Measurements from ENCODE around the gene HTD2. TPM values are rescaled to one million over a fixed set of nuclear protein-coding genes. Genes with fewer than 3 reads are reported as not detected.
"Not testable (repeated sequence)": the region's sequence is repeated elsewhere in the genome, so short reads cannot be mapped to it uniquely, and the experiment has no call there.

Gene HTD2
- 14.9 TPM for total RNA-seq
- long read RNA-seq, transcript HTD2-201 (5 exons, 1,508 nt): major isoform, 16 of 20 reads
- long read RNA-seq, partial matches to known transcripts: 0 of 20 reads
- long read RNA-seq, other reads (novel, unspliced or antisense): 0 of 20 reads

DNA sequence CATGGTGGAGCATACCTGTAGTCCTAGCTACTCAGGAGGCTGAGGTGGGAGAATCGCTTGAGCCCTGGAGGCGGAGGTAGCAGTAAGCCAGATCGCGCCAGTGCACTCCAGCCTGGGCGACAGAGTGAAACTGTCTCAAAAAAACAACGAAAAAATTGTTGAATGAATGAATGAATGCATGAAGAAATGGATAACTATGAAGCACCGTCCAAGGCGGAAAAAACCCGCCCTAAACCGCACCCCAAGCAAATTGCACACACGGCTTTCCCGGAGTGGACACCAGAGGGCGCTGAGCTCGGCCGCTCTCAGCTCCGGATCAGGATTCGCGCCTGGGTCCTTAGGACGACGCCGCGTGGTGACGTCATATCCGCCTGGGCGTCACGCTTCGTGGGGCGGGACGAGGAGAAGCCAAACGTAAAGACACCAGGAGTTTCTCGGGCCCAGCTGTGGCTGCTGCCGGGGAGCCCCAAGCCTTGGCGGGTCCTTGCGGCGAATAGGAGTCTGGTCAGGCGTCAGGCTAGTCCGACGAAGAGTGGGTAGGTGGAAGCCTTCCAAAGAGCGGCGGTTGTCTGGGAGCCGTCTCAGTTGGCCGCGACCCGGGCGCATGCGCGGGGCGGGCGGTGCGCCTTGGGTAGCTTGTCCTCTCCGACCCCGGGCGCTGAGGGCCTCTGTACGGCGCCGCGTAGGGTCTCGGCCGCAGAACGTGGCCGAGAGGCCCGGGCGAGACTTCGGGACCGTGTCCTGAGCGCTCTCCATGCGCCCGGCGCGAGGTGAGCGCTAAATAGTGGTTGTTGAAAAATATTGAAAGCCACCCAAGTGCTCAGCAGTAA lies at the start of gene HTD2, which contains the start of gene RPP14:
TSS of gene HTD2 (plus strand) at position 639 of the 830 bp plus-strand sequence. CDS start 11,094 bp downstream, outside the sequence.
TSS of gene RPP14 (plus strand) at position 364 of the 830 bp plus-strand sequence. CDS start 4,085 bp downstream, outside the sequence.
- intact Hi-C loops (cut with micrococcal nuclease): loop anchor here (10.0 kb wide), 1 partner anchor 189 kb away; the partner anchor contains the start of gene KCTD6
- DNase-seq: peak; percentile 100
- peak; percentile 95 for ATAC-seq

DNA sequence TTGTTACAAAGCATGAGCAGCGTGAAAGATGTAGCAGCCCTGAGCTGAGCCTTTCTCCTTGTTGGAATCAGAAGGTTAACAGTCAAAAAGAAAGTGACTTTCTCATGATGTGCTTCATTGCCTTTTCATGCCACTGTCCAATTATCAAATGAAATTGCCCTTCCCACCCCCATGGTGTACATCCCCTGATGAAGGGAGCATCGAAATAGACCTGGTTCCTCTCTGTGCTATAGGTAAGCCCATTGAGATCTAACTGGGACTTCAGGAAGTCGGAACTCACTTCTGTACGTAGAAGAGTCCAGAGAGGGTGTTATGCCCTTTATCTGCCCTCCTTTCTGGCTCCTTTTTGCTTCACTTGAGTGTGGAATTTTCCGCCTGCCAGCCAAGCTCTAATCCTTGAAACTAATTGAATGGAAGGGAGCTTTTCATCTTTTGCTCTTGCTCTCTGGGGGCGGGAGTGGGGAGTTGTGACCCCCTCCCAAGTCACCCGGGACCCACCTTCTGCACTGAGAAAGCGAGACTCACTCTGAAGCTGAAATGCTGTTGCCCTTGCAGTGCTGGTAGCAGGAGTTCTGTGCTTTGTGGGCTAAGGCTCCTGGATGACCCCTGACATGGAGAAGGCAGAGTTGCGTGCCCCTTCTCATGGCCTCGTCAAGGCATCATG lies 47.8 kb upstream of the HTD2 start:
- intact Hi-C loops (cut with micrococcal nuclease): no loop called here
- ATAC-seq (no peak), DNase-seq (no peak)

DNA sequence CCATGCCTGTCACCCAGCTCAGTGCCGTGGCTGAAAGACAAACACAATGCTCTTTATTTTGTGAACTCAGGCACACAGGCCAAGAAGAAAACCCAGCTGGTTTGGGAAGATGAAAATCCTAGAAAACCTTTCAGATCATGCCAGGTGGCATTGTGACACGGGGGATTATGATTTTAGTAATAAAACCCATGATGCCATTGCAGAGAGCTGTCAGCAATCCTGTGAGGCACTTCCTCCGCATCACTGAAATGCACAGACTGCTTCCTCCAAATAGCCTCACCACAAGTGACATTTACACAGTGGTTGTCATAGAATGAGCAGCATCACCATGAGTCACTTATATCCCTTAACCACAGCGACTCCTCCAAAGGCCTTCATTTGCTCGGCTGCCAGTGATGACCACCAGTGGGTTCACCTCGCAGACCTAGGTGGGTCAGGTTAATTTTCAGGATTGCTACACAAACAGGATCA lies 46.0 kb upstream of the HTD2 start:
- DNase-seq: no peak
- no peak for ATAC-seq
- intact Hi-C loops (cut with micrococcal nuclease): no loop called here

DNA sequence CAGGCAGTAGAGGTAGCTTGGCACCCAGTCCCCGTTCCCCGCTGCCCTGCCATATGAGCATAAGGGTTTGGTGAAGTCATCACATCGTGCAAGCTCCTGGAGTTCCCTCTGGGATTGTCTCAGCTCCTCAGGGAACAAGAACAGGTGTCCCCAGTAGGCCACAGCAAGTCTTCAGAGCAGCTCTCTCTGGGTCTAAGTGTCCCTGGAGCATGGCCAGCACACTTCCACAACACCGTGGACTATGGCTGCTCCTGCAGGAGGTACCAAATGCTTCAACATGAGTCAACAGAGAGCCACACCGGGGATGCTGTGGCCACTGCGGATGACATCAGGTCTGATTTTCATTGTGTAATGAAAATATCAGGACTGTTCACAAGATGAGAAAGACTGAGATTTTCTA lies 45.6 kb upstream of the HTD2 start:
- DNase-seq: no peak
- intact Hi-C loops (cut with micrococcal nuclease): no loop called here
- ATAC-seq: peak; percentile 33

DNA sequence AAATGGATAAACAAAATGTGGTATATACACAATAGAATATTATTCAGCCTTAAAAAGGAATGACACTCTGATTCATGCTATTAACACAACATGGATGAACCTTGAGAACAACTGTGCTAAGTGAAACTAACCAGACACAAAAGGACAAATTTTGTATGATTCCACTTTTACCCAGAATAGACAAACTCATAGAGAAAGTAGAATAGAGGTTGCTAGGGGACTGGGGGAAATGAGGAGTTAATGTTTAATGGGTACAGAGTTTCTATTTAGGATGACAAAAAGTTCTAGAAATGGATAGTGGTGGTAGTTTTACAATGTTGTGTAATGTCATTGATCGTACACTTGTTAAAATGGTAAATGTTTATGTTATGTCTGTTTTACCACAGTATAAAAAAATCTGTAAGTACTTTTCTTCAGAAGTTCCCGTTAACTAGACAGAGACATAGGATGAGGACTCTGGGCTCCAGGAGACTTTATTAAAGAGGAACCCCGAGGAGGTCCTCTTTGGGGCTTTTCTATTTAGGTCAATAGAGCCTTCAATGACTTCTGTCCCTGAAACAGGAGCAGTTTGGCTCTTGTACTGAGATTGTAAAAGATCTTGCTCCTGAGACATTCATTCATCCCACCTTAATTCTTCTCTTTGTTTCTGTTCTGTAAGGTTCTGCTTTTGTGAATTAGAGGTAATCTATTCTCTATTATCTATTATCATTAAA lies 44.2 kb upstream of the HTD2 start:
- ATAC-seq (no peak), DNase-seq (no peak)
- intact Hi-C loops (cut with micrococcal nuclease): no loop called here

DNA sequence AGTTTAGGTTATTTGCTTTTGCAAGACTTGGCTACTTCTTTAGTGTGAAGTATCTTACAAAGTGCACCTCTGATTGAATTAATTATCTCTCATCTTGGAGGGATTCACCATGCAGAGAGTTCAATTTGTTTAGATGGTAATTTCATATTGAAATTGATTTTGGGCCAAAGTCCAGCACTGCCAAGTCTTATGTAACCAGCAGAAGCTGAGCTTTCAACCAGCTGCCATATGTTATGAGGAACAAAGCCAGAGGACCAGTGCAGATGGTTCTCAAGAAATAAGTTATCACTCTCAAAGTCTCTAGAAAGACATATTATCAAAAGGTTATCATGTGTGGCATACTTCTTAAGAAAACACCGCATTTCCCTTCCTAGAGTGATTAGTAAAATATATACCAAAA lies 39.7 kb upstream of the HTD2 start:
- no peak for DNase-seq
- intact Hi-C loops (cut with micrococcal nuclease): no loop called here
- ATAC-seq: no peak

DNA sequence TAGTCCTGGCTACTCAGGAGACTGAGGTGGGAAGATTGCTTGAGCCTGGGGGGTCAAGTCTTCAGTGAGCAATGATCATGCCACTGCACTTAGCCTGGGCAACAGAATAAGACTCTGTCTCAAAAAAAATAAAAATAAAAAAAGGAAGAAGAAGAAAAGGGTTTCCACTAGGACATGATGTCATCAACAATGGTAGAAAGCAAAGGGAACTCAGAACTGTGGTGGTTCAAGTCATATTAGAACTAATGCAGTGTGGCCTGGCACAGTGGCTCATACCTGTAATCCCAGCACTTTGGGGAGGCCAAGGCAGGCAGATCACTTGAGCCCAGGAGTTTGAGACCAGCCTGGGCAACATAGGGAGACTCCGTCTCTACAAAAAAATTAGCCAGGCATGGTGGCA lies 38.8 kb upstream of the HTD2 start:
- ATAC-seq; intact Hi-C loops (cut with micrococcal nuclease); DNase-seq: not testable (repeated sequence)

DNA sequence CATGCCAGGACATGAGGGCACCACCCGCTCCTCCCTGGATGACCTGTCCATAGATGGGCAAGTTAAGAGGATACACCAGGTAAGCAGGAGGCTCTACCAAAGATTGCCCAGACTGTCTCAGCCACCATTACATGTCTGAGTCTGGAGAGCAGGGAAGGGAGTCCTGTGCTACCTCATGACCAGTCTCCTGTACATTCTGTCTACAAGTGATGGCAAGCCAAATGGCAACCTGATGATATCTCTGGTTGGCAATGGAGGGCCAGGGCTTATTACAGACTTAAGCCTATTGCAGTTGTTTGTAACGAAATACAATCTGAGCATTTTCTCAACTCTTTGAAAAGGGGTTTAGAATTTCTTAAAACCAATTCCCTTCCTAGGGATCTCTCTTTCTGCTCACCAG lies 37.0 kb upstream of the HTD2 start:
- DNase-seq (no peak), ATAC-seq (no peak)
- intact Hi-C loops (cut with micrococcal nuclease): no loop called here

DNA sequence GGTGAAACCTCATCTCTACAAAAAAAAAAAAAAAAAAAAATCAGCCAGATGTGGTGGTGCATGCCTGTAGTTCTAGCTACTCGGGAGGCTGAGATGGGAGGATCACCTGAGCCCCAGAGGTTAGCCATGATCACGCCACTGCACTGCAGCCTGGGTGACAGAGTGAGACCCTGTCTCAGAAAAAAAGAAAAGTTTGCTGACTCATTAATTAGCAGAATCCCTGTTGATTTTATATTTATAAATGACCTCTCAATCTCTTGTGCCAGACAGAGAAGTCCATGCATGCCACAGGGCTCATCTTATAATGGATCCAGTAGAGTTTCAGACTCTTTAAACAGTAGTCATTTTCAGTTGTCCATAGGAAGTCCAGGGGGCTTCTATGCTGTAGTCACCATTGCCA lies 35.8 kb upstream of the HTD2 start:
- intact Hi-C loops (cut with micrococcal nuclease): no loop called here
- no peak for ATAC-seq
- no peak for DNase-seq

DNA sequence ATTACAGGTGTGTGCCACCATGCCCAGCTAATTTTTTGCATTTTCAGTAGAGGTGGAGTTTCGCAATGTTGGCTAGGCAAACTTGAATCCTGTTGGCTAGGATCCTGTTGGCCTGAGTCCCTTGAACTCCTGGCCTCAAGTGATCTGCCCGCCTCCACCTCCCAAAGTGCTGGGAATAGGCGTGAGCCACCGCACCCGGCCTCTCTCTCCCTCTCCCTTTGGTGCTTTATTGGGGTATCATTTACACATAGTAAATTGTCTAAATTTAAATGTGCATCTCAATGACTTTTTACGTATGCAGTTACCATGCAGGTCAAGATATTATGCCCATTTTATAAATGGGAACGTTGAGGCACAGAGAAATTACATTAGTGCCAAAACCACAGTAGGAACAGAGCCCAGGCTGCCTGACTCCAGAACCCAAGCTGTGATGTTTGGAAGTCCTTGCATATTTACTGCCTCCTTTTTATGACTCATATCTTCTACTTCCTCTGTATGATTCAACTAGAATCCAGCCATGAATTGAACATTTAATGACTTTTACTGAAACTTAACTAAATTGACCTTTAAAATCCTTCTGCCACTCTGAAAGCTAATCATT lies 34.3 kb upstream of the HTD2 start:
- ATAC-seq: no peak
- no peak for DNase-seq
- intact Hi-C loops (cut with micrococcal nuclease): no loop called here

DNA sequence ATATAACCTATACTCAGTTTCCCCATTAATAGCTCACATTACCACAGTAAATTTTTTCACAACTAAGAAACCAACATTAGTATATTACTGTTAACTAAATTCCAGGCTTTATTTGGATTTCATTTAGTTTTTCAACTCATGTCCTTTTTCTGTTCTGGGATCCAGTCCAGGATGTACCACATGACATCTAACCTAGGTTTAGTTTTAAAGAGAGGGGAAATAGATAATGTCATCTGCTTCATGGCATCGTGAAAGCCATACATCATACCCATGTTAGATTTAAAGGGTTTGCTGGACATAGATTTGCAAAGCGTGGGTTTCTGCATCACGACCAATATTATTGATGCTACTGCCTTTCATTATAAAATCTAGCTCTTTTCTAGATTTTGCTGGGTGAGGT lies 33.4 kb upstream of the HTD2 start:
- no peak for DNase-seq
- no peak for ATAC-seq
- intact Hi-C loops (cut with micrococcal nuclease): no loop called here

DNA sequence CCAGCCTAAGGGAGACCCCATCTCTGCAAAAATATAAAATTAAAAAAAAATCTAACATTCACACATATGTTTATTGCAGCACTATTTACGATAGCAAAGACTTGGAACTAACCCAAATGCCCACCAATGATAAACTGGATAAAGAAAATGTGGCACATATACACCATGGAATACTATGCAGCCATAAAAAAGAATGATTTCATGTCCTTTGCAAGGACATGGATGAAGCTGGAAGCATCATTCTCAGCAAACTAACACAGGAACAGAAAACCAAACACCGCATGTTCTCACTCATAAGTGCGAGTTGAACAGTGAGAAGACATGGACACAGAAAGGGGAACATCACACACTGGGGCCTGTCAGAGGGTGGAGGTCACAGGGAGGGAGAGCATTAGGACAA lies 33.0 kb upstream of the HTD2 start:
- DNase-seq; intact Hi-C loops (cut with micrococcal nuclease); ATAC-seq: not testable (repeated sequence)

DNA sequence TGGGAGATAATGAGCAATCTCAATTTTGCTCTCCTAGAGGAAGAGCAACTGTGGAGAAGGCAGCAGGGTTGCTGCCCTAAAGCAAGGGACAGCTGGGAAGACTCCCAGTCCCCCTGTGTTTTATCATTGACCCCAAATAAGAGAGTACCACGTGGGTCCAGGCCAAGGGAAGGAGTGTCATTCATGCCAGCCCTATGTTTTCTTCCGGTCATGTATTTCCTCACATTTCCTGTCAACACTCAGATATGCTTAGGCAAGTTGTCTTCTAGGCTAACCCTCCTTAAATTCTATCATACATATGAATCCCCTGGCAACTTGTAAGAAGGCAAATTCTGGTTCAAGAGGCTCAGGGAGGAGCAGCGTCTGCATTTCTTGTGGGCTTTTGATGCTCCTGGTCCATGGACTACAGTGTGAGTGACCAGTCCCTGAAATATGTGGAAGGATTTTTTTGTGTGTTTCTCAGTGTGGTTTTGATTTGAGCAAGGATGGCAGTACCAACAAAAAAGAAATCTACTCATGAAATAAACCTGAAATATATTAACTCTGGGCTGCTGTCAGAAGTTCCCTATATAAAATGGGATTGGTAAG lies 32.2 kb upstream of the HTD2 start:
- intact Hi-C loops (cut with micrococcal nuclease): no loop called here
- no peak for DNase-seq
- ATAC-seq: no peak

DNA sequence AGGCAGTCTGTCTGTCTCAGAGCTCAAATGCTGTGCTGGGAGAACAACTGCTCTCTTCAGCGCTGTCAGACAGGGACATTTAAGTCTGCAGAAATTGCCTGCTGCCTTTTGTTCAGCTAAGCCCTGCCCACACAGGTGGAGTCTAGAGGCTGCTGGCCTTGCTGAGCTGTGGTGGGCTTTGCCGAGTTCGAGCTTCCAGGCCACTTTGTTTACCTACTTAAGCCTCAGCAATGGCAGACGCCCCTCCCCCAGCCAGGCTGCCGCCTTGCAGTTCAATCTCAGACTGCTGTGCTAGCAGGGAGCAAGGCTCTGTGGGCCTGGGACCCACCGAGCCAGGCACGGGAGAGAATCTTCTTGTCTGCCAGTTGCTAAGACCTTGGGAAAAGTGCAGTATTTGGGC lies 25.3 kb upstream of the HTD2 start:
- no peak for ATAC-seq
- intact Hi-C loops (cut with micrococcal nuclease): no loop called here
- DNase-seq: no peak

DNA sequence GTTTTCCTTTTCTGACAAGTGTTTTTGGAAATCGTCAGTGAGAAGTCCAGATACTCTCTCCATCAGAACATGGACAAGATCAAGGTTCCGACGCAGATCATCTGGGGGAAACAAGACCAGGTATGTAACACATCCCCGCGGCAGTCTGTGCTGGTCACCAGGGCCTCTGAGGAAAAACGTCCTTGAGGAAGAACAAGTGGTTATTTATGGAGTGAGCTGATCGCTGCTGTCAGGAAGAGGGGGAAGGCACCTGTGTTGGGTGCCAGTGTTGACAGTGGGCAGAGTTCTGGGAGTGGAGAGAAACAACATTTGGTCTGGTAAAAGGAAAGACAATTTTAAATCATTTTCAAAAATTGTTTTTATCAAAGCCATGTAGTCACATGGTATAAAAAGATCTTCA lies 21.0 kb upstream of the HTD2 start:
- ATAC-seq: peak; percentile 89
- no peak for DNase-seq
- intact Hi-C loops (cut with micrococcal nuclease): no loop called here

DNA sequence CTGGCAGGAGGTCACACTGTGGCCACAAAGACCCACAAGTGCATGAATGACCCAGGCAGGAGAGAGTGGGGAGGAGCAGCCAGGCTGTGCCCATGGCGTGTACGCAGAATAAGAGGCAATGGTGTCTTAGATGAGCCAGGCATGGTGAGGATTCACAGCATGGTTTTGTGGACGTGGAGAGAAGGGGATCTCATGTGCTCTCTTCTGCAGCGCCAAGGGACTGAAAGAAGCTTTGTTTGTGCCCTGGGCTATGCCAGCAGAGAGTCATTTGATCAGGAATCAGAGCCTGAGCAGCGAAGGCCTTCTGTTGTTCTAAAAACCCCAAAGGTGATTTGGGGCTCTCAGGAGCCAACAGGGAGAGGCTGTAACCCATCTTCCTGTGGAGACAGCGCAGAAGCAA lies 19.0 kb upstream of the HTD2 start:
- DNase-seq: no peak
- no peak for ATAC-seq
- intact Hi-C loops (cut with micrococcal nuclease): no loop called here

DNA sequence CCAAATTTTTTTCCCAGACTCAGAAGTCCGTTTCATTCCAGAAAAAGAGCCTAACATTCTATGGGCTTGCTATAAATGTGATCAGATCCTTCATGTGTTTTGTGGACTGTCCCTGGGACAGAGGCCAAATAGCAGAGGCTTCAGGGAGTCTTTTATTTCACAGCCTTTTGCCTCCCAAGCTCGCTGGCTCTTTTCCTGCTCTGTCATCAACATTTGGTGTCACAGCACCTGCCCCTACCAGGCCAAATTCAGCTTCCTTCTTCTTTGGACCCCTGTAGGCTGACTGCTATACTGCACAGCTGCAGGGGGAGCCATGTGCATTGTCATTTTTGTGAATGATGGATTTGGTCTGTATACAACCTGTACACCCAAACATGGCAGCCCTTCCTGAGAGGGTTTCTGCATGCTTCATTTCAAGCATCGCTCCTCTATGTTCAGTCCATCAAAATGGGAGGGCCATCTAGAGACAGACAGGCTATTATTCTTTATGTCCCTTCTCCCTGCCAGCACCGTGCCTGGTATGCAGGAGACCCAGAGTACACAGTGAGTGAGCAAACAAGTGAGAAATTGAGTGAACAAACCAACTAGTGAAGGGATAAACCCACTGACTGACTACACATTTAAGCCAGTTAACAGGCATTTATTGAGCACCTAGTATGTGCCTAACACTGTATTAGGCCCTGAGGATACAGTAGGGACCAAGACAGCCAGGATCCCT lies 18.1 kb upstream of the HTD2 start:
- ATAC-seq (peak; percentile 50), DNase-seq (no peak)
- intact Hi-C loops (cut with micrococcal nuclease): no loop called here

DNA sequence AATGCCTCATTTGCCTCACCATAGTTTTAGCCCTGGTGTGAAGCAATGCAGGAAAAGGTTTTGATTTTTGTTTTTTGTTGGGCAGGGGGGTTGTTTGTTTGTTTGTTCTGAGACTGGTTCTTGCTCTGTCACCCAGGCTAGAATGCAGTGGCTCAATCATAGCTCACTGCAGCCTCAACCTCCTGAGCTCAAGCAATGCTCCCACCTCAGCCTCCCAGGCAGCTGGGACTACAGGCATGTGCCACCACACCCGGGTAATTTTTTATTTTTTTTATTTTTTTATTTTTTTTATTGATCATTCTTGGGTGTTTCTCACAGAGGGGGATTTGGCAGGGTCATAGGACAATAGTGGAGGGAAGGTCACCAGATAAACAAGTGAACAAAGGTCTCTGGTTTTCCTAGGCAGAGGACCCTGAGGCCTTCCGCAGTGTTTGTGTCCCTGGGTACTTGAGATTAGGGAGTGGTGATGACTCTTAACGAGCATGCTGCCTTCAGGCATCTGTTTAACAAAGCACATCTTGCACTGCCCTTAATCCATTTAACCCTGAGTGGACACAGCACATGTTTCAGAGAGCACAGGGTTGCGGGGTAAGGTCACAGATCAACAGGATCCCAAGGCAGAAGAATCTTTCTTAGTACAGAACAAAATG lies 17.2 kb upstream of the HTD2 start:
- DNase-seq; ATAC-seq; intact Hi-C loops (cut with micrococcal nuclease): not testable (repeated sequence)

Measured in left ventricle myocardium superior (tissue), 1 donor.